Medulla oblongata (tissue), 1 donor: ENCODE data around the gene GSTK1.
"Not testable (repeated sequence)": the region's sequence is repeated elsewhere in the genome, so short reads cannot be mapped to it uniquely, and the experiment has no call there.

Experiments used
- DNase-seq: peaks from one replicate; pipeline ENCODE4 v3.0.0-alpha.2; 2015; ENCODE audit errors: extremely low spot score

Gene GSTK1

DNA sequence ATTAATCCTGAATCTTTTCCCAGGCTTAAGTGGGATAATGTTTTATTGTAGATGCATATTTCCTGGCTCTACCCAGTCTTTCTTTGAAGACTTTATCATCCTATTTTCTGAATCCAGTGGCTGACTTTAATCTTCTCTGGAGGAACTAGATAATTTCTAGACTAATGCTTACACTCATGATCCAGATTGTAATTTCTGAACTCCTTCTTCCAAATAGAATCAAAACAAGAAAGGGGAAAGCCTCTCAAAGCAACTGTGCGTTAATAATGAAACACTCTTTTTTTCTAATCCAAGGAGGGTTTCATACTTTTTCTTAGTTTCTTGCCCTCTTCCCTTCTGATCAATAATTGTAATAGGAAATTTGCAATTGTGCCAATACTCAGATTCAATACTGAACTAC lies 8.0 kb downstream of the GSTK1 start:
- no peak for DNase-seq

DNA sequence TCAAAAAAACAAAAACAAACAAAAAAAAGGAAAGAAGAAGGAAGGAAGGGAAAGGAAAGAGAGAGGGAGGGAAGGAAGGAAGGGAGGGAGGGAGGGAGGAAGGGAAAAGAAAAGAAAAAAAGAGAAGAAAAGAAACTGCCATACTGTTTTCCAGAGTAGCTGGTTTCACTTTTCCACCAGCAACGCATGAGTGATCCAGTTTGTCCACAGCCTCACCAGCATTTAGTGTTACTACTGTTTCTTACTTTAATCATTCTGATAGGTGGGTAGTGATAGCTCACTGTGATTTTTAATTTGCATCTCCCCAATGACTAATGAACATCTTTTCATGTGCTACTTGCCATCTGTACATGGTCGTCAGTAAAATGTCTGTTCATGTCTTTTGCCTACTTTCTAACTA lies 9.6 kb downstream of the GSTK1 start:
- DNase-seq = no peak

DNA sequence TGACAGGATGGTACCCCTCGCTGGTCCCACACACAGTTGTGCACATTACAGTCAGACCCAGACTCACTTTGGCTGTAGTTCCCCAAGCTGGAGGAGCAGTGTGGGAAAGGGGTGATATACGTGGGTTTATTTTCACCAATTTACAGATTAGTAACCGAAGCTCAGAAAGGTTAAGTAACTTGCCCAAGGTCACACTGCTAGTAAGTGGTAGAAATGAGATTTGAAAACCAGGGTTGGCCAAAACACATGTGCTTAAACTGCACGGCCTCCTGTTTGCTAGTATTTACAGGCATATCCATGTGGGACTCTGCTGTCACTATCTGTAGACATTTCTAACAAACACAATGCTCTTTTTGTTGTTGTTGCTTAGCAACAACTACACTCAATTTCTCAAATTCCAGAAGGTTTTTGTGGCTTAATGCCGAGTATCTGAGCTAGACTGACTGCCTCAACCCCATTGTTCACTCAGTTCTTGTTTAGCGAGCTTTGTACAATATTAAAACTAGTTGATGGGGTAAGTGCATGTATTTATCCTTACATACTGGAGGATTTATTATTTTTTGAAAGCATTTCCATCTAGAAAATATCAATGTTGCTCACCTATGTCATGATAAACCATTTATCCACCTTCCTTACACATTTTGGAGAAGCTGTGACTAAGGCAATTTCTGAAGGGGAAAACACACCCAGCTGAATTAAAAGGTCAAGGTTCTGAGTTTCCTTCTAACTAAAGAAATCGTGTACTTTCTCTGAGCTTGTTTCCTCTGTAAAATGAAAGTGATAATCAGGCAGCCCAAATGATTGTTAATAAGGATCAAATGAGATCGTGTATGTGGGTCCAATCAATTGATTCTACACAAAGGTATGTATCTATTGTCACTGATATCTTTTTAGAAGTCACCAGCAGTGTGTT lies 16.2 kb downstream of the GSTK1 start:
- peak; percentile 94 for DNase-seq

DNA sequence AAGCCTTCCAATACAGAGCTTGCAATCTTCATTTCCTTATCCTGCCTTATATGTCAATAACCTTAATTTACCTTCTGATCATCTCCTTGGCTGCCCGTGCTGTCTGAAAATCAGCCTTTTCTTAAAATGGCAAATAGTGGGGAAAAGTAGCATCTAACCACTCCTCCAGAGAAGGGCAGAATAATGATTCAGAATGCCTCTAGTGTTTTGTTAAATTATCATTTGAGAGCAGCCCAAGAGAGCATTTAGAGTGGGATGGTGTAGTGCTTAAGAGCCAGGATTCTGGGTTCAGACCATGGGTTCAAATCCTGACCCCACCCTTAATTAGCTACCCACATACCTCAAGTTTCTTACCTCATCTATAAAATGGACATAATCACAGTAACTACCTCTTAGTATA lies 16.9 kb downstream of the GSTK1 start:
- peak; percentile 12 for DNase-seq

DNA sequence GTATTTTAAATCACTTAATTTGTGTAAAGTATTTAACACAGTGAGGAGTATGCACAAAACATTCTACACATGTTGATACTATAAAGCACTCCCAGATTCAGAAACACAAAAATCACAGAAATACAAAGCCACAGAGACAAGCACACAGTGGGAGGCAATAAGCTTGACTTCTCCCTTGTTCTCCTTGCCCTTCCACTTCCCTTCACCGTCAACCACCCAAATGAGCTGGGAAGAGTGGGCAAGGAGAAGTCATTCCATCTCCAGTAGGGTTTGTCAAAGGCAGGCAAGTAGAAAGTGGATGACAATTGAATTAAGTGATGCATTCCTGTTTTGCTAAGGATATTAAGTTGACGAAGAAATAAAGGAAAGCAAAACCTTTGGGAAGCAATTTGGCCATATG lies 17.3 kb downstream of the GSTK1 start:
- DNase-seq = peak; percentile 29

DNA sequence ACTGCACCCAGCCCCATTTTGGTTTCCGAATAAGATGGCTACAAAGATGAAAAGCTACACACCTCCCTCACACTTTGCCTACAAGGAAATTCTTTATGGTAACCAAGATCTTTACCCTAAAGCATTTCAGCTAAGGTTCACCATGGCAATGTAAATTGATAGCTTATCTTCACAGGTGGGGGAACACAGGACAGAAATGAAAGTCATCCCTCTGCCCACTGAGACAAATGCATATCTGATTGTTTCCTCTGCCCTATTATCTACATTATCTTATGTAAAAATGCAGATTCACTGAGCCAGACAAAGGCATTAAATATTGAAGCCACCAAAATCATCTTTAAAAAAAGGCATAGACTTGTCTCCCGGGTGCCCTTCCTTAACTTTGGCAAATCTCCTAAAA lies 18.3 kb downstream of the GSTK1 start:
- no peak for DNase-seq

DNA sequence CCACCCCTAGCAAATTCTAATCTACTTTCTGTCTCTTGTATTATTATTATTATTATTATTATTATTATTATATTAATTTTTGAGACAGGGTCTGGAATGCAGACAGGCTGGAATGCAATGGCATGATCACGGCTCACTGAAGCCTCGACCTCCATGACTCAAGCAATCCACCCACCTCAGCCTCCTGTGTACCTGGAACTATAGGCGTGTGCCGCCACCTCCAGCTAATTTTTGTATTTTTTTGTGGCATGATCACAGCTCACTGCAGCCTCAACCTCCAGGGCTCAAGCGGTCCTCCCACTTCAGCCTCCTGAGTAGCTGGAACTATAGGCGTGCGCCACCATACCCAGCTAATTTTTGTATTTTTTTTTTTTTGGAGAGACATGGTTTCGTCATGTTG lies 18.9 kb downstream of the GSTK1 start:
- no peak for DNase-seq

DNA sequence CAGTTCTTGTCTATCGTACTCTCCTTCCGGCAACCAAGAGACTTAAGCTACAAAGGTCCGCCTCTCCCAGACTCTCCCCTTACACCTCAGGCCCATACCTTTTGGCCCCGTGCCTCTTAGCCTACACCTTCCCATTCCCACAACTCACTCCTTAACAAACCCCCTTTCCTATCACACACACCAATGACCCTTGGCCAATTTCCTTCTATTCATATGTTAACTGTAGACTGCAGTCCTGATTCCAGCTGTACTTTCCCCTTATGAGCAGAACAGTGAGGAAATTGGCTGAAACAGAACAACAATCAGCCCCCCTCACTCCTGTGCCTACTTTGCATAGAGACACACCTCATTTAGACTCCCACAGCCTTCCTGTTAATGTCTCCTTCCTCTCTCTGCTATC lies 20.1 kb downstream of the GSTK1 start:
- peak; percentile 10 for DNase-seq

DNA sequence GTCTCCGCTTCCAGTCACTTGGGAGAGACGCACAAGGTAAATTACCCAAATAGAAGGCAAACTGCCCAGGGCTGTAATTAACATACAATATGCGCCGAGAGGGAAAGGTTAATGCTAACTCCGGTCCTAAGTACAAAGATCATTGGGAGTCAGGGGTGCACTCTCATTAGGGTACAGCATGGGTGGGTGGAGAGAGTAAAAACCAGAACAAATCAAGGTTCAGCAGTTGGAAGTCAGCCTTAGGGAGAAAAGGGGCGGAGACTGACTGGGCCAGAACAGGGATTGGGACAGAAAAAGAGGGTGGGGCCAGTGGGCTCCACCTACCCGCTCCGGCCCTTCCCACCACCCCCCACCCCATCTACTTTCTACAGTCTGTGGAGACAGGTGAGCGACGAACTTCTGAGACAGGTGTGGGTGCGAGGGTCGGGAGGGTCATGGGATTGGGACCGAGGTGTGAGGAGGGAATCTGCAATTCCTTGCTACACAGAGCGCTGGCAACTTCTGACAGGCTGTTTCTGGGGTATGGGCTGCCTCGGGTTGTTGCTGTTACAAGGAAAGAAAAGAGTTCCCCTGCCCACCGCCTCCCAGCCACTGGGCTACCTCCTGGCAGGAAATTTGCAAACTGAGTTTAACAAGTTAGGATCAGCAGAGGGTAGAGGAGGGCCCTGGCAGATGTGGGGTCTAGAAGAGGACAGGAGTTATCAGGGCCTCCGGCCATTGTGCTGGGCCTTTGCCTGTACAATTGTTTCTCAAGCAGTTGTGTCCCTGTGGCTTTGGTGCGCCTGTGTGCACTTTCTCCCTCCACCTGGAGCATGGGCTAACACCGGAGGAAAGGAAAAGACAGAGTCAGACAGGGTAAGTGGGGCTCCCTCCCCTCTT lies 21.6 kb downstream of the GSTK1 start, which contains the start of gene TMEM139:
Gene TMEM139 (plus strand): TSS at position 368 of the 879 bp plus-strand sequence. CDS start 1,000 bp downstream, outside the sequence.
- DNase-seq = peak; percentile 73

DNA sequence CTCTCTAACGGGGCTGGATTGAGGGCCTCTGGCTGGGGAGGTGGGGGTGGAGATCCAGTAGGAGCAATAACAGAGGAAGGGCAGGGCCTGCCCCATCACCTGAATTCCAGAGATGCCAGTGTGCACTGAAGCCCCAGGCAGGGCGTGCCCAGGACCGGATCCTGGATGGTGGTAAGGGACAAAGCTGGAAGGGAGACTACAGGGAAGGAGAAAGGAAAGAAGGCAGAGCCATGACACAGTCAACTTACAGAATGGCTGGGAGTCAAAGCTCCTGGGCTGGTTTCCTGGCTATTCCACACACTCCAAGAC lies 22.2 kb downstream of the GSTK1 start:
- DNase-seq = no peak

DNA sequence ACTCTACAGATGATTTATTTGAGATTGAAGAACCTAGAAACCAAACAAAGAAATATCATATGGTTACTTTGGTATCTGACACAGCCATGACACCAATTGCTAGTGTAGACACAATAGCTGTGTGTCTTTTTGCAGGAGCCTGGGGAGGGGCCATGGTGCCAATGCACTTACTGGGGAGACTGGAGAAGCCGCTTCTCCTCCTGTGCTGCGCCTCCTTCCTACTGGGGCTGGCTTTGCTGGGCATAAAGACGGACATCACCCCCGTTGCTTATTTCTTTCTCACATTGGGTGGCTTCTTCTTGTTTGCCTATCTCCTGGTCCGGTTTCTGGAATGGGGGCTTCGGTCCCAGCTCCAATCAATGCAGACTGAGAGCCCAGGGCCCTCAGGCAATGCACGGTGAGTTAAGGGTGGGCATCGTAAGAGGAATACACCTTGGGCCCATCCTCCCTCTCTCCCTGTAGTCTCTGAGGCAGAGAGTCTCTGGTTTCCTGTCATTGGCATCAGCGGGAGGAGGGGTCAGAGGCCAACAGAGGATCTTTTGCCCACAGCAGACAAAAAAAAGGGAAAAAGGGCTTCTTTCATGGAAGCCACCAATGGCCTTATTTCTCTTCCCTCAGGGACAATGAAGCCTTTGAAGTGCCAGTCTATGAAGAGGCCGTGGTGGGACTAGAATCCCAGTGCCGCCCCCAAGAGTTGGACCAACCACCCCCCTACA lies 22.7 kb downstream of the GSTK1 start:
- DNase-seq = peak; percentile 89

DNA sequence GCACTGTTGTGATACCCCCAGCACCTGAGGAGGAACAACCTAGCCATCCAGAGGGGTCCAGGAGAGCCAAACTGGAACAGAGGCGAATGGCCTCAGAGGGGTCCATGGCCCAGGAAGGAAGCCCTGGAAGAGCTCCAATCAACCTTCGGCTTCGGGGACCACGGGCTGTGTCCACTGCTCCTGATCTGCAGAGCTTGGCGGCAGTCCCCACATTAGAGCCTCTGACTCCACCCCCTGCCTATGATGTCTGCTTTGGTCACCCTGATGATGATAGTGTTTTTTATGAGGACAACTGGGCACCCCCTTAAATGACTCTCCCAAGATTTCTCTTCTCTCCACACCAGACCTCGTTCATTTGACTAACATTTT lies 23.3 kb downstream of the GSTK1 start:
- peak; percentile 70 for DNase-seq

DNA sequence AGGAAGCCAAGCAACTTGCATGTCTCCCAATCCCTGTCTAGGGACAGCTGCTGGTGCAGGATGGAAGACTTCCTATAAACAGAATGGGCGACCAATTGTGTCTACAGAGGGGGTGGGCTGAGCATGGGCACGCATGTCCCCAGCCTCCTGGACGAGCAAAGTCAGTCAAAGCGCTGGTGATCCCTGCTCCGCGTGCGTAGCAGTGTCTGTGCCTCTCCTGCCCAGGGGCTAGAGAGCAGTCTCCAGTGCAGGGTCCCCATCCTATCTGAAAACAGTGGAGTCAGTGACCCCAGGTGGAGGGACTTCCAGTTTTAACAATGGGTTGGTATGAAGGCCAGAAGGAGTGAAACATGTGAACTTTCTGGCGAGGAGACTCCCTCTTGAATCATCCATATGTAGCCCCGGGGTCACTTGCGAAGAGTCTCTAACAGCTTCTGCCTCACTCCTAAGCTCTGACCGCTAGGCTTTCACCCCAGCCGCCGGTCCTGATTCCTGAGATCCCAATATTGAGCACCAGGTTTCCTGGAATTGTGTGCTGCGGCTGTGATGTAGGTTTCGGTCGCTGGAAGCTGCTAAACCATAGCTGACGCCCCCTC lies 24.2 kb downstream of the GSTK1 start:
- DNase-seq = peak; percentile 22

DNA sequence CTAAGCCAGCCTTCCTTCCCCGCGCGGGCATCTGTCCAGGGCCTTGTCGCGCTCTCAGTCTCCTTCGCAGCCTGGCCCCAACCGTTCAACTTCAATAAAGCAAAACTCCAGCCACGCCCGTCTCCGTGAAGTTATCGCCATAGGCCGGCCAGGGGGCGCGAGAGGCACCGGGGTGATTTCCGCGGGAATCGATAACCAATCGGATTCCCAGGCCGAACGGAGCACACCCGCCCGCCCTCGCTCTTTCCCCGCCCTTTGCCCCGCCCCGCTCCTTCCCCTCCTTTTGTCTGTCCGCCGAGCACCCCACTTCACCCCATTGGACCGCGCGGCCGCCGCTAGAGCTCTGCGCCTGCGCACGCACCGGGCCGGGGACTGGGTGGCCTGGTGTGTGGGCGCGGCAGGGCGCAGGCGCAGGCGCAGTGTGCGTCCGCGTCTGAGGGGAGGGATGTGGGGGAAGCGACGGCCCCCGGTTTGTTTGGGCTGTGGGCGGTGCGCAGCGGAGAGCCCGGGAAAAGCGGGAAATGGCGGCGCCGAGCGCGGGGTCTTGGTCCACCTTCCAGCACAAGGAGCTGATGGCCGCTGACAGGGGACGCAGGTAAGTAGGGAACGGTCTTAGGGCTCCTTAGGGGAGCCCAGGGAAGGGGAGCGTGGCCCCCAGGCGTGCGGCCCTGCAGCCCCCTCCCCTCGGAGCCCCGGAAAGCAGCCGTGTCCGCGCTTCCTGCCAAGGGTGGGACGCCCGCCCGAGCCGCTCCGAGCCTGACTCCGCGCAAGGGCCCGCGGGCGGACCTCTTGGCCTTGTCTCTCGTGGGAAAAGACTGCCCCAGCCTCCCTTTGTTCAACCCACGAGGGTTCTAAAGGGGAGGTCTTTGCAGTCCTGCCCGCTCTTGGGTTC lies 24.9 kb downstream of the GSTK1 start, which contains the start of gene CASP2:
Gene CASP2 (plus strand): TSS at position 417 of the 892 bp plus-strand sequence. CDS start 105 bp downstream, at position 522.
- DNase-seq = peak; percentile 98

DNA sequence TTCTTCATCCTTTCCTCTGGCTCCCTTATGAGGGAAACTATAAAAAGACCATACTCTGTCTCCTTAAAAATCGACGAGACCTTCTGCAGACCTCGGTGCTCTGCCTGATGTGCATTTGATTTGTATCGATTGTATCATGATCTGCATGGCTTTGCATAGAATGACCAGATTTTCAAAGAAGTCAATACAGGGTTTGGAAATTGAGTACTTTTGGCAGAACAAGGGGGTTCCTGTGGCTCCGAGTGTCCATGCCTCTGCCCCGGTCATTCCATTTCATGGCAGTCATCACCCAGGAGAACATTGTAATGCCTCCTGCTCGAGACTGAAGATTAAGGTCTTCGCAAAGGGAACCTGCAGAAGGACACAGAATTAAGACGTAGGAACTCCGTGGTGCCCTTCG lies 25.6 kb downstream of the GSTK1 start:
- DNase-seq = peak; percentile 18

DNA sequence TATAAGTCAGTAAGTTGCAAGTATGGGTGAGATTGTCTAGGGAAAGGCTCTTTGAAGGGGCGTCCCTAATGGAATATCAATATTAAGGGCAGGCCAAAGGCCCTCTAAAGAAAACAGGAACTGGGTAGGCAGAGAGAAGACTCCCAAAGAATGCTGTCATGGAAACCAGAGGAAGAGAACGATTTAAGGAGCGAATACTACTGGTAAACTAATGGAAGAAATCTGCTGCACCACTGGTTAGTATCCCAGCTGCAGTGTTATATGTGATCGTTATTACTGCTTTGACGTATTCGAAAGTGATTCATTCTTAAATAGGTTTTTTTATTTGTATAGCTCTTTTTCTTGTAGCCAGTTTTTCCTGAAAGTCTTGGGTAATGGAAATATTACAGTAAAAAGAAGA lies 26.2 kb downstream of the GSTK1 start:
- no peak for DNase-seq

DNA sequence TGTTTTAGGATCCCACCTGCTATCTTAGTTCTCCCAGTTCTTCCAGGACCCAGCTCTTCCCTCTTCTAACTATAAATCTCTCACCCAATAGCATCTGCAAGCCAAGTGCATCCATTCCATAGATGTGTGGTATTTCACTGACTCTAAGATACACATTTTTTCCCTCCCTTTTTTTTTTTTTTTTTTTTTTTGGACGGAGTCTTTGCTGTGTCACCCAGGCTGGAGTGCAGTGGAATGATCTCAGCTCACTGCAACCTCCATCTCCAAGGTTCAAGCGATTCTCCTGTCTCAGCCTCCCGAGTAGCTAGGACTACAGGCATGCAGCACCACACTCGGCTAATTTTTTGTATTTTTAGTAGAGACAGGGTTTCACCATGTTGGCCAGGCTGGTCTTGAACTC lies 26.6 kb downstream of the GSTK1 start:
- DNase-seq = not testable (repeated sequence)

DNA sequence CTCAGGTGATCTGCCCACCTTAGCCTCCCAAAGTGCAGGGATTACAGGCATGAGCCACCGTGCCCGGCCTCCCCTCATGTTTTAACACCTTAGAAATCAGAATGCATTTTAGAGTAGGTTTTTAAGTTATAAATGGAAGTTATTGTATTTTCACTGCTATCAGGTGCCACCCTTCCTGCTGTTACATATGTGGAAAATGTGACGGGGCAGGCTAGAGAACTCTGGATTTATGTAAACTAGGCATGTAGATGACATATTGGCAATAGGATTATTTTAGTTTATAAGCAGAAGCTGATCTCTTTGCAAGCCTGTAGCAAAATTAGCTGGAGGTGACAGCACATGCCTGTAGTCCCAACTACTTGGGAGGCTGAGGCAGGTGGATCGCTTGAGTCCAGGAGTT lies 27.1 kb downstream of the GSTK1 start:
- no peak for DNase-seq

DNA sequence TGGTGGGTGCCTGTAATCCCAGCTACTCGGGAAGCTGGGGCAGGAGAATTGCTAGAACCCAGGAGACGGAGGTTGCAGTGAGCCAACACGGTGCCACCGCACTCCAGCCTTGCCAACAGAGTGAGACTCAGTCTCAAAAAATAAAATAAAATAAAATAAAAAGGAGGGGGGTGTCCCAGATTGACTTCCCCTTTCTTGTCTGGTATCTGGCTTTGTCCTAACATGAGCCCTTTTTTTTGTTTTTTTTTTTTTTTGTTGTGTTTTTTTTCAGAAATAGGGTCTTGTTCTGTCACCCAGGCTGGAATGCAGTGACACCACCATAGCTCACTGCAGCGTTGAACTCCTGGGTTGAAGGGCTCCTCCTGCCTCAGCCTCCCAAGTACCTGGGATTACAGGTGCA lies 29.6 kb downstream of the GSTK1 start:
- DNase-seq = no peak

DNA sequence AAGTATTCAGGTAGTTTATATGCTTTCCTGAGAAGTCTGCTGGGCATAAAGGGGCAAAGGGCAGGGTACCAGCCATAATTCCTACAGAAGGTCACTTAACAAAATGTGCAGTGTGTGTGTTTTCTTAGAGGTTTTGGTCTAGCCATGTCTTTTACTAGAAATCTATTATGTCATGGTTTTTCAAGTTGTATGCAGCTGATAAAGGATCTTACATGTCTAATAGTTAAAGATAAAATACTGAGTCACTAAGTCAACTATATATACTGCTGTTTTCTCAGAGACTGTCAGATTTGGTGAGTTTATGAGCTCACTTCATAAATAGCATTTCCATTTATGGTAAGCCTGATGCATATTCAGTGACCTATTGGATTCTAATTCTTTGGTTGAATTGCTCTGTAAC lies 32.6 kb downstream of the GSTK1 start:
- no peak for DNase-seq

DNA sequence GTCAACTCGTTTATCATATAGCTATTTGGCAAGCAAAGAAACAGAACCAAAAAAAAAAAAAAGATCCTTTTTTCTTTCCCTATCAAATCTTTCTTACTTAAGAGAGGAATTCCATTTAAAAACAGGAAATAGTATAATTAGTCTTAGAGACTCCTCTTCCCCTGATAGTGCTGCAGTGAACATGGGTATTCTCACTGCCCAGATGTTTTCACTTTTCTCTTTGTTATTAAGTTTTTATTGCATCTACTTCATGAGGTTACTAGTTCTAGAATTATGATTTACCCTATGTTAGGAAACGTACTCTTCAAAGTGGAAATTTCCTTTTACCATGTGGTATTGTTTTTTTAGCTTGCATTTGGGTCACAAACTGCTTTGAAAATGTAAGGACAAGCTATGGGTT lies 33.4 kb downstream of the GSTK1 start:
- DNase-seq = no peak
